GM12878 (cell line): ENCODE measurements around the gene LAMC3. TPM values are rescaled to one million over a fixed set of nuclear protein-coding genes. Genes with fewer than 3 reads are reported as not detected.

Experiments used
- ATAC-seq: fragments of 200-7000 bp; cut with Tn5 transposase; 3 replicates; pipeline ENCODE4 v1.9.1; 2020; ENCODE audit warnings: mild to moderate bottlenecking, moderate library complexity
- BruUV-seq: library from RNA; stranded (reverse); fragments of 400-500 nt; replicated peaks from 2 replicates; lab custom pipeline; 2021; lab: Mats Ljungman, UMichigan
- CTCF ChIA-PET: fragments of 300-600 bp; sonication (Branson Sonifier 250); formaldehyde crosslinking; extraction: SDS; loops from one replicate; lab custom pipeline; 2021; ENCODE audit warnings: inconsistent platforms; lab: Yijun Ruan, JAX
- POLR2A ChIA-PET: fragments of 350-600 bp; formaldehyde crosslinking; extraction: SDS; loops from one replicate; lab custom pipeline; 2021; ENCODE audit warnings: inconsistent platforms; lab: Charles Lee
- RAD21 ChIA-PET: fragments of 300-600 bp; sonication (Branson Sonifier 250); formaldehyde crosslinking; loops from one replicate; lab custom pipeline; 2023; ENCODE audit warnings: antibody characterized with exemption; ENCODE audit not compliant: unreplicated experiment; lab: Charles Lee
- SMC1A ChIA-PET: fragments of 300-600 bp; sonication (Branson Sonifier 250); formaldehyde crosslinking; loops from one replicate; lab custom pipeline; 2023; ENCODE audit not compliant: unreplicated experiment, uncharacterized antibody; lab: Charles Lee
- DNase-seq: peaks from one replicate; pipeline ENCODE4 v3.0.0-alpha.2; 2011; ENCODE audit warnings: low read depth, low spot score
- FAIRE-seq: peaks from 3 replicates; lab custom pipeline; 2011; peaks lifted over from hg19 to GRCh38; lab: Jason Lieb, UNC
- H2AFZ ChIP-seq: 2 replicates; pipeline ENCODE4 v1.6.0; 2011; ENCODE audit warnings: low read depth, low read length, control low read depth; ENCODE audit not compliant: control insufficient read depth
- H3K27ac ChIP-seq: 2 replicates; pipeline ENCODE4 v1.5.1; 2011; ENCODE audit warnings: control low read depth; ENCODE audit not compliant: control insufficient read depth, insufficient read depth
- H3K27me3 ChIP-seq, 2 experiments: replicated peaks in 1 of 2; 2 replicates each; pipeline versions ENCODE4 v1.6.0 to v1.6.1; 2011; ENCODE audit warnings: low read length in 1 of 2; ENCODE audit not compliant: control insufficient read depth in 2 of 2, insufficient read depth in 2 of 2
- H3K36me3 ChIP-seq, 2 experiments: 2 replicates each; pipeline ENCODE4 v1.5.1; 2011; ENCODE audit warnings: low read length in 1 of 2; ENCODE audit not compliant: control insufficient read depth in 2 of 2, insufficient read depth in 2 of 2
- H3K4me1 ChIP-seq: 2 replicates; pipeline ENCODE4 v1.6.1; 2011; ENCODE audit warnings: mild to moderate bottlenecking, low read length, moderate library complexity, mixed read lengths; ENCODE audit not compliant: control insufficient read depth, insufficient read depth
- H3K4me2 ChIP-seq: 2 replicates; pipeline ENCODE4 v1.6.0; 2011; ENCODE audit warnings: control low read depth; ENCODE audit not compliant: control insufficient read depth, insufficient read depth
- H3K4me3 ChIP-seq: fragments of 200-600 bp; sonication (generic); 2 replicates; pipeline ENCODE4 v1.5.1; 2016
- H3K79me2 ChIP-seq: 2 replicates; pipeline ENCODE4 v1.6.0; 2011; ENCODE audit warnings: low read length; ENCODE audit not compliant: control insufficient read depth, insufficient read depth
- H3K9ac ChIP-seq: 2 replicates; pipeline ENCODE4 v1.8.0; 2011; ENCODE audit warnings: low read length, control low read depth, mixed read lengths; ENCODE audit not compliant: control insufficient read depth, insufficient read depth
- H3K9me3 ChIP-seq: replicated peaks from 3 replicates; pipeline ENCODE4 v1.5.1; 2011; ENCODE audit warnings: mild to moderate bottlenecking, low read length; ENCODE audit not compliant: control insufficient read depth, insufficient read depth
- H4K20me1 ChIP-seq: 2 replicates; pipeline ENCODE4 v1.6.0; 2011; ENCODE audit not compliant: control insufficient read depth, insufficient read depth
- CBX5 ChIP-seq: sonication (generic); IDR thresholded peaks from 2 replicates; pipeline ENCODE4 v1.6.1; 2016; ENCODE audit warnings: low read depth, moderate library complexity, mild to moderate bottlenecking, inconsistent platforms
- EED ChIP-seq: sonication (generic); IDR thresholded peaks from 2 replicates; pipeline ENCODE4 v1.6.1; 2016; ENCODE audit warnings: antibody characterized with exemption, low read depth
- HDGF ChIP-seq: fragments of 450-650 bp; IDR thresholded peaks from 2 replicates; pipeline ENCODE4 v1.6.1; 2016; ENCODE audit warnings: antibody characterized with exemption
- IRF4 ChIP-seq: IDR thresholded peaks from 2 replicates; pipeline ENCODE4 v1.6.1; 2011; ENCODE audit warnings: low read depth, low read length
- NBN ChIP-seq: fragments of 450-650 bp; IDR thresholded peaks from 2 replicates; pipeline ENCODE4 v1.6.1; 2016
- PBX3 ChIP-seq: IDR thresholded peaks from 2 replicates; pipeline ENCODE4 v1.6.1; 2011; ENCODE audit warnings: mild to moderate bottlenecking, low read depth, low read length, moderate library complexity; ENCODE audit not compliant: insufficient replicate concordance
- SMAD1 ChIP-seq: fragments of 450-650 bp; IDR thresholded peaks from 2 replicates; pipeline ENCODE4 v1.6.1; 2018; ENCODE audit warnings: mild to moderate bottlenecking, low read depth; ENCODE audit not compliant: partially characterized antibody
- SP1 ChIP-seq: IDR thresholded peaks from one replicate; pipeline ENCODE4 v1.6.1; 2011; ENCODE audit warnings: low read depth, low read length
- SREBF1 ChIP-seq: IDR thresholded peaks from 2 replicates; pipeline ENCODE4 v1.6.1; 2012; ENCODE audit warnings: mild to moderate bottlenecking, low read length
- ZBED1 ChIP-seq: IDR thresholded peaks from 2 replicates; pipeline ENCODE4 v1.6.1; 2016; ENCODE audit warnings: borderline replicate concordance
- ZBTB11 ChIP-seq: fragments of 450-650 bp; formaldehyde crosslinking; IDR thresholded peaks from 2 replicates; pipeline ENCODE4 v1.5.0; 2022; ENCODE audit warnings: mild to moderate bottlenecking, missing genetic modification characterization
- WGBS: methylation state at CpG from one replicate; pipeline ENCODE4 v1.1.6; 2016; ENCODE audit warnings: low lambda C conversion rate; ENCODE audit not compliant: insufficient replicate concordance, insufficient coverage; ENCODE audit errors: missing lambda C conversion rate; 5-methylcytosine and 5-hydroxymethylcytosine counted together
- in situ Hi-C: fragments of 300-500 bp; cut with MboI; formaldehyde crosslinking; loops from 9 replicates; pipeline ENCODE4 v1.14.3; 2018; ENCODE audit warnings: mixed read lengths
- intact Hi-C: fragments of 100-400 bp; cut with micrococcal nuclease; formaldehyde crosslinking; loops from one replicate; pipeline ENCODE4 v1.14.2; 2022; ENCODE audit not compliant: unreplicated experiment
- polyA plus RNA-seq, 11 experiments: library from polyadenylated mRNA; depleted of rRNA in 4 of 11; unstranded in 6 of 11; stranded (reverse) in 5 of 11; fragments of >200 nt; fragmentation: Nextera tagmentation in 4 of 11; fragmentation: Illumina TruSeq in 1 of 11; extraction: Ambion mirVana in 4 of 11; extraction: Trizol in 1 of 11; gene quantifications; 1 replicate in 1 of 11; 2 replicates in 10 of 11; pipeline versions ENCODE4 v1.2.1 to v1.2.3, GENCODE V29; 2011 to 2016; ENCODE audit warnings: inconsistent platforms in 2 of 11, missing spikeins in 2 of 11, low read depth in 1 of 11
- total RNA-seq, 4 experiments: library from RNA; depleted of rRNA in 3 of 4; stranded (reverse); fragments of >200 nt in 3 of 4; fragmentation: Illumina TruSeq in 1 of 4; extraction: Trizol in 1 of 4; gene quantifications; 2 replicates each; pipeline versions ENCODE4 v1.2.1 to v1.2.3, GENCODE V29; 2013 to 2021

The LAMC3 gene
- total and polyA plus RNA-seq, 10 of the 15 experiments (the other 5 are each of a cell fraction or from before 2014, with no cell fraction given): under 0.01 to 0.08 TPM; not detected in 8

- Histone ChIP-seq H3K79me2 (no peaks in the 10 kb centered on the region), H3K27me3 (no peaks in the 10 kb centered on the region; a peak in 1 of 4 replicates), H3K27ac (no peak overlapping the region), H3K4me3 (no peak overlapping the region), H3K4me1 (no peaks in the 10 kb centered on the region), H4K20me1 (no peaks in the 10 kb centered on the region), H3K4me2 (no peak overlapping the region), H3K9me3 (no peaks in the 10 kb centered on the region), H3K36me3 (no peaks in the 10 kb centered on the region), H3K9ac (no peak overlapping the region), H2AFZ (no peak overlapping the region)
- TF ChIP-seq NBN (no peak), SREBF1 (no peak), ZBTB11 (CRISPR knock-in tag) (no peak), PBX3 (no peak), HDGF (no peak), IRF4 (no peak), EED (no peak), SMAD1 (no peak), ZBED1 (no peak), SP1 (no peak), CBX5 (no peak)
- 33% methylated on average over 21 of the region's 24 CpGs for WGBS
- intact Hi-C loops (no loop called here), in situ Hi-C loops (no loop called here)
- no TSS peak for BruUV-seq
- POLR2A ChIA-PET: no interaction called here
- FAIRE-seq (no peak), ATAC-seq (no peak), DNase-seq (no peak)
- CTCF ChIA-PET: no interaction called here
- SMC1A ChIA-PET: no interaction called here
- RAD21 ChIA-PET: no interaction called here
These were observed 22.5 kb upstream of the LAMC3 start for GRCh38 chr9:130986356-130986965.
